A549 (cell line): ENCODE measurements around the gene TAF3.

Source experiments
- NFE2L2 ChIP-seq: fragments of 150-350 bp; conservative IDR thresholded peaks from 2 replicates; pipeline ENCODE4 v1.6.1; 2014; ENCODE audit warnings: low read length
- NR3C1 ChIP-seq: fragments of >200 bp; sonication (Bioruptor Twin); formaldehyde crosslinking; IDR thresholded peaks from 3 replicates; pipeline ENCODE4 v1.6.1; 2017
- POLR2A ChIP-seq: IDR thresholded peaks from 2 replicates; pipeline ENCODE4 v1.6.1; 2012; ENCODE audit warnings: mild to moderate bottlenecking, low read length
- ZC3H11A ChIP-seq: fragments of 450-650 bp; IDR thresholded peaks from 2 replicates; pipeline ENCODE4 v1.6.1; 2014; ENCODE audit warnings: antibody characterized with exemption, mild to moderate bottlenecking
- ZFP36 ChIP-seq: fragments of 450-650 bp; IDR thresholded peaks from 2 replicates; pipeline ENCODE4 v1.6.1; 2014; ENCODE audit warnings: borderline replicate concordance; ENCODE audit not compliant: partially characterized antibody
- TF ChIP-seq, protein P1 (sequence below): fragments of >200 bp; sonication (Bioruptor Twin); formaldehyde crosslinking; IDR thresholded peaks from 3 replicates; pipeline ENCODE4 v1.5.1; 2016
- TF ChIP-seq, protein P2 (sequence below): fragments of 200-600 bp; sonication (generic); IDR thresholded peaks from 2 replicates; pipeline ENCODE4 v1.6.1; 2016; ENCODE audit warnings: antibody characterized with exemption, mild to moderate bottlenecking, moderate library complexity

GRCh38 chr10:8047452-8048280 is 229.4 kb downstream of the TAF3 start:
- TF ChIP-seq NR3C1: no peak
- TF ChIP-seq, protein P1, sequence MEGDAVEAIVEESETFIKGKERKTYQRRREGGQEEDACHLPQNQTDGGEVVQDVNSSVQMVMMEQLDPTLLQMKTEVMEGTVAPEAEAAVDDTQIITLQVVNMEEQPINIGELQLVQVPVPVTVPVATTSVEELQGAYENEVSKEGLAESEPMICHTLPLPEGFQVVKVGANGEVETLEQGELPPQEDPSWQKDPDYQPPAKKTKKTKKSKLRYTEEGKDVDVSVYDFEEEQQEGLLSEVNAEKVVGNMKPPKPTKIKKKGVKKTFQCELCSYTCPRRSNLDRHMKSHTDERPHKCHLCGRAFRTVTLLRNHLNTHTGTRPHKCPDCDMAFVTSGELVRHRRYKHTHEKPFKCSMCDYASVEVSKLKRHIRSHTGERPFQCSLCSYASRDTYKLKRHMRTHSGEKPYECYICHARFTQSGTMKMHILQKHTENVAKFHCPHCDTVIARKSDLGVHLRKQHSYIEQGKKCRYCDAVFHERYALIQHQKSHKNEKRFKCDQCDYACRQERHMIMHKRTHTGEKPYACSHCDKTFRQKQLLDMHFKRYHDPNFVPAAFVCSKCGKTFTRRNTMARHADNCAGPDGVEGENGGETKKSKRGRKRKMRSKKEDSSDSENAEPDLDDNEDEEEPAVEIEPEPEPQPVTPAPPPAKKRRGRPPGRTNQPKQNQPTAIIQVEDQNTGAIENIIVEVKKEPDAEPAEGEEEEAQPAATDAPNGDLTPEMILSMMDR: no peak
- TF ChIP-seq ZC3H11A: no peak
- TF ChIP-seq, protein P2, sequence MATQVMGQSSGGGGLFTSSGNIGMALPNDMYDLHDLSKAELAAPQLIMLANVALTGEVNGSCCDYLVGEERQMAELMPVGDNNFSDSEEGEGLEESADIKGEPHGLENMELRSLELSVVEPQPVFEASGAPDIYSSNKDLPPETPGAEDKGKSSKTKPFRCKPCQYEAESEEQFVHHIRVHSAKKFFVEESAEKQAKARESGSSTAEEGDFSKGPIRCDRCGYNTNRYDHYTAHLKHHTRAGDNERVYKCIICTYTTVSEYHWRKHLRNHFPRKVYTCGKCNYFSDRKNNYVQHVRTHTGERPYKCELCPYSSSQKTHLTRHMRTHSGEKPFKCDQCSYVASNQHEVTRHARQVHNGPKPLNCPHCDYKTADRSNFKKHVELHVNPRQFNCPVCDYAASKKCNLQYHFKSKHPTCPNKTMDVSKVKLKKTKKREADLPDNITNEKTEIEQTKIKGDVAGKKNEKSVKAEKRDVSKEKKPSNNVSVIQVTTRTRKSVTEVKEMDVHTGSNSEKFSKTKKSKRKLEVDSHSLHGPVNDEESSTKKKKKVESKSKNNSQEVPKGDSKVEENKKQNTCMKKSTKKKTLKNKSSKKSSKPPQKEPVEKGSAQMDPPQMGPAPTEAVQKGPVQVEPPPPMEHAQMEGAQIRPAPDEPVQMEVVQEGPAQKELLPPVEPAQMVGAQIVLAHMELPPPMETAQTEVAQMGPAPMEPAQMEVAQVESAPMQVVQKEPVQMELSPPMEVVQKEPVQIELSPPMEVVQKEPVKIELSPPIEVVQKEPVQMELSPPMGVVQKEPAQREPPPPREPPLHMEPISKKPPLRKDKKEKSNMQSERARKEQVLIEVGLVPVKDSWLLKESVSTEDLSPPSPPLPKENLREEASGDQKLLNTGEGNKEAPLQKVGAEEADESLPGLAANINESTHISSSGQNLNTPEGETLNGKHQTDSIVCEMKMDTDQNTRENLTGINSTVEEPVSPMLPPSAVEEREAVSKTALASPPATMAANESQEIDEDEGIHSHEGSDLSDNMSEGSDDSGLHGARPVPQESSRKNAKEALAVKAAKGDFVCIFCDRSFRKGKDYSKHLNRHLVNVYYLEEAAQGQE: no peak
- TF ChIP-seq POLR2A: no peak
- no peak for TF ChIP-seq ZFP36
- no peak for TF ChIP-seq NFE2L2
